Stimulated activated naive CD4-positive, alpha-beta T cell treated with Interleukin-2 at 50 U/mL for 16 hours (primary cell): Measurements from ENCODE around the gene FAM222B.

Experiments
- DNase-seq: peaks from one replicate; lab custom pipeline; 2025; lab: John Stamatoyannopoulos, UW

FAM222B gene

GRCh38 chr17:28773736-28774135 is 68.9 kb downstream of the FAM222B start:
- DNase-seq = no peak

GRCh38 chr17:28765038-28765437 is 77.6 kb downstream of the FAM222B start:
- DNase-seq = no peak

- DNase-seq = peak; percentile 66
Observed at GRCh38 chr17:28763804-28764266, 78.8 kb downstream of the FAM222B start.

GRCh38 chr17:28763137-28763799 is 79.3 kb downstream of the FAM222B start:
- no peak for DNase-seq

GRCh38 chr17:28760601-28761562 is 81.7 kb downstream of the FAM222B start:
- no peak for DNase-seq

- DNase-seq = no peak
Observed at GRCh38 chr17:28759256-28759865, 83.2 kb downstream of the FAM222B start.

GRCh38 chr17:28758411-28759121 is 84.0 kb downstream of the FAM222B start:
- DNase-seq = no peak

- no peak for DNase-seq
Observed at GRCh38 chr17:28756049-28756804, 86.4 kb downstream of the FAM222B start.

- DNase-seq = no peak
Observed at GRCh38 chr17:28755486-28755885, 87.1 kb downstream of the FAM222B start.

GRCh38 chr17:28751600-28752366 is 90.8 kb downstream of the FAM222B start:
- no peak for DNase-seq

- peak; percentile 84 for DNase-seq
Observed at GRCh38 chr17:28750178-28751047, 92.2 kb downstream of the FAM222B start.

- DNase-seq = no peak
Observed at GRCh38 chr17:28749516-28750177, 92.9 kb downstream of the FAM222B start.

- no peak for DNase-seq
Observed at GRCh38 chr17:28748852-28749515, 93.6 kb downstream of the FAM222B start.

- no peak for DNase-seq
Observed at GRCh38 chr17:28747801-28748750, 94.5 kb downstream of the FAM222B start.

GRCh38 chr17:28747051-28747691 is 95.4 kb downstream of the FAM222B start:
- DNase-seq = no peak

- no peak for DNase-seq
Observed at GRCh38 chr17:28746611-28747050, 96.0 kb downstream of the FAM222B start.
